Measurements from ENCODE around the gene RREB1. TPM values are rescaled to one million over a fixed set of nuclear protein-coding genes. Genes with fewer than 3 reads are reported as not detected.

The RREB1 gene
- total RNA-seq, 1 donor from 2014 or later, result 29.3 TPM

- TF ChIP-seq CTCF (IDR thresholded peaks at IDR 0.05; ENCODE audit: insufficient read depth, low read length, poor library complexity, severe bottlenecking), result no peak
- Histone ChIP-seq H3K27me3 (ENCODE audit: control insufficient read depth, insufficient read depth, low read length) (no peaks in the 10 kb centered on the region), H3K36me3 (ENCODE audit: control insufficient read depth, insufficient read depth, low read length) (no peaks in the 10 kb centered on the region), H3K4me3 (ENCODE audit: low read depth, low read length) (no peak overlapping the region)
- DNase-seq (ENCODE audit: low read depth), result no peak
Measured at GRCh38 chr6:7215798-7216231, 108.1 kb downstream of the RREB1 start.

- H3K27me3 ChIP-seq (ENCODE audit: control insufficient read depth, insufficient read depth, low read length), result no peaks in the 10 kb centered on the region
- H3K4me3 ChIP-seq (ENCODE audit: low read depth, low read length), result no peak overlapping the region
- no peak for DNase-seq (ENCODE audit: low read depth)
- H3K36me3 ChIP-seq (ENCODE audit: control insufficient read depth, insufficient read depth, low read length), result no peaks in the 10 kb centered on the region
- TF ChIP-seq CTCF (IDR thresholded peaks at IDR 0.05; ENCODE audit: insufficient read depth, low read length, poor library complexity, severe bottlenecking), result peak; percentile 16
Measured at GRCh38 chr6:7216941-7217621, 109.3 kb downstream of the RREB1 start.

GRCh38 chr6:7218406-7218988 lies 110.7 kb downstream of the RREB1 start:
- TF ChIP-seq CTCF (IDR thresholded peaks at IDR 0.05; ENCODE audit: insufficient read depth, low read length, poor library complexity, severe bottlenecking), result no peak
- no peaks in the 10 kb centered on the region for H3K27me3 ChIP-seq (ENCODE audit: control insufficient read depth, insufficient read depth, low read length)
- H3K4me3 ChIP-seq (ENCODE audit: low read depth, low read length), result no peak overlapping the region
- H3K36me3 ChIP-seq (ENCODE audit: control insufficient read depth, insufficient read depth, low read length), result no peaks in the 10 kb centered on the region
- no peak for DNase-seq (ENCODE audit: low read depth)

- H3K4me3 ChIP-seq (ENCODE audit: low read depth, low read length), result no peak overlapping the region
- no peak for TF ChIP-seq CTCF (IDR thresholded peaks at IDR 0.05; ENCODE audit: insufficient read depth, low read length, poor library complexity, severe bottlenecking)
- no peaks in the 10 kb centered on the region for H3K27me3 ChIP-seq (ENCODE audit: control insufficient read depth, insufficient read depth, low read length)
- DNase-seq (ENCODE audit: low read depth), result no peak
- H3K36me3 ChIP-seq (ENCODE audit: control insufficient read depth, insufficient read depth, low read length), result no peaks in the 10 kb centered on the region
Measured at GRCh38 chr6:7219310-7219709, 111.5 kb downstream of the RREB1 start.

GRCh38 chr6:7222197-7222596 lies 114.4 kb downstream of the RREB1 start:
- no peaks in the 10 kb centered on the region for H3K27me3 ChIP-seq (ENCODE audit: control insufficient read depth, insufficient read depth, low read length)
- no peaks in the 10 kb centered on the region for H3K36me3 ChIP-seq (ENCODE audit: control insufficient read depth, insufficient read depth, low read length)
- DNase-seq (ENCODE audit: low read depth), result no peak
- H3K4me3 ChIP-seq (ENCODE audit: low read depth, low read length), result no peak overlapping the region
- no peak for TF ChIP-seq CTCF (IDR thresholded peaks at IDR 0.05; ENCODE audit: insufficient read depth, low read length, poor library complexity, severe bottlenecking)

- no peak overlapping the region for H3K4me3 ChIP-seq (ENCODE audit: low read depth, low read length)
- no peak for TF ChIP-seq CTCF (IDR thresholded peaks at IDR 0.05; ENCODE audit: insufficient read depth, low read length, poor library complexity, severe bottlenecking)
- no peak for DNase-seq (ENCODE audit: low read depth)
- H3K36me3 ChIP-seq (ENCODE audit: control insufficient read depth, insufficient read depth, low read length), result peaks cover 2% of the 10 kb centered on the region
- no peaks in the 10 kb centered on the region for H3K27me3 ChIP-seq (ENCODE audit: control insufficient read depth, insufficient read depth, low read length)
Measured at GRCh38 chr6:7224731-7225130, 117.0 kb downstream of the RREB1 start.
